GM12801 (cell line): ENCODE measurements around the gene HFM1.

Experiments used
- TF ChIP-seq, protein P1 (sequence below): IDR thresholded peaks from one replicate; pipeline ENCODE4 v1.5.1; 2011; ENCODE audit warnings: control low read depth; ENCODE audit not compliant: insufficient read length; ENCODE audit errors: extremely low read depth

Gene HFM1

GRCh38 chr1:91217911-91218310, 186.7 kb downstream of the HFM1 start:
- TF ChIP-seq, protein P1, sequence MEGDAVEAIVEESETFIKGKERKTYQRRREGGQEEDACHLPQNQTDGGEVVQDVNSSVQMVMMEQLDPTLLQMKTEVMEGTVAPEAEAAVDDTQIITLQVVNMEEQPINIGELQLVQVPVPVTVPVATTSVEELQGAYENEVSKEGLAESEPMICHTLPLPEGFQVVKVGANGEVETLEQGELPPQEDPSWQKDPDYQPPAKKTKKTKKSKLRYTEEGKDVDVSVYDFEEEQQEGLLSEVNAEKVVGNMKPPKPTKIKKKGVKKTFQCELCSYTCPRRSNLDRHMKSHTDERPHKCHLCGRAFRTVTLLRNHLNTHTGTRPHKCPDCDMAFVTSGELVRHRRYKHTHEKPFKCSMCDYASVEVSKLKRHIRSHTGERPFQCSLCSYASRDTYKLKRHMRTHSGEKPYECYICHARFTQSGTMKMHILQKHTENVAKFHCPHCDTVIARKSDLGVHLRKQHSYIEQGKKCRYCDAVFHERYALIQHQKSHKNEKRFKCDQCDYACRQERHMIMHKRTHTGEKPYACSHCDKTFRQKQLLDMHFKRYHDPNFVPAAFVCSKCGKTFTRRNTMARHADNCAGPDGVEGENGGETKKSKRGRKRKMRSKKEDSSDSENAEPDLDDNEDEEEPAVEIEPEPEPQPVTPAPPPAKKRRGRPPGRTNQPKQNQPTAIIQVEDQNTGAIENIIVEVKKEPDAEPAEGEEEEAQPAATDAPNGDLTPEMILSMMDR = no peak
